Muscle of leg (tissue), 16 donors: ENCODE results near the gene PRR15L. TPM values are rescaled to one million over a fixed set of nuclear protein-coding genes. Genes with fewer than 3 reads are reported as not detected.
"Not testable (repeated sequence)": the region's sequence is repeated elsewhere in the genome, so short reads cannot be mapped to it uniquely, and the experiment has no call there.

Experiments
- DNase-seq: peaks from one replicate; pipeline ENCODE4 v3.0.0; 2013
- H3K27ac ChIP-seq: one replicate; pipeline ENCODE4 v1.5.1; 2013; ENCODE audit warnings: mild to moderate bottlenecking, low read length, control low read depth
- H3K27me3 ChIP-seq: one replicate; pipeline ENCODE4 v1.6.1; 2013; ENCODE audit warnings: low read length; ENCODE audit not compliant: control insufficient read depth, insufficient read depth
- H3K36me3 ChIP-seq: one replicate; pipeline ENCODE4 v1.6.1; 2013; ENCODE audit warnings: low read length; ENCODE audit not compliant: control insufficient read depth, insufficient read depth
- H3K4me1 ChIP-seq: one replicate; pipeline ENCODE4 v1.6.1; 2013; ENCODE audit warnings: low read length; ENCODE audit not compliant: control insufficient read depth, insufficient read depth
- H3K4me3 ChIP-seq: one replicate; pipeline ENCODE4 v1.5.1; 2013; ENCODE audit warnings: low read length, control low read depth
- H3K9me3 ChIP-seq: replicated peaks from 2 replicates; pipeline ENCODE4 v1.6.1; 2013; ENCODE audit warnings: low read depth, low read length; ENCODE audit not compliant: control insufficient read depth
- WGBS: methylation state at CpG from one replicate; pipeline ENCODE4 v1.1.5; 2013; ENCODE audit warnings: missing lambda C conversion rate; ENCODE audit not compliant: insufficient coverage; 5-methylcytosine and 5-hydroxymethylcytosine counted together
- long read RNA-seq, 11 donors: transcript quantifications; one replicate each; lab custom pipeline, GENCODE V29; 2026
- polyA plus RNA-seq, 8 donors: library from polyadenylated mRNA; unstranded; fragments of 120-200 nt; gene quantifications; one replicate each; pipeline versions ENCODE4 v1.2.1 to v1.2.3, GENCODE V29; 2013; ENCODE audit warnings: inconsistent platforms in 1 of 8, low replicate concordance in 1 of 8; ENCODE audit not compliant: insufficient read length in 8 of 8, insufficient read depth in 1 of 8
- total RNA-seq: library from RNA; stranded (reverse); fragments of 120-200 nt; gene quantifications from one replicate; pipeline ENCODE4 v1.2.4, GENCODE V29; 2013

PRR15L gene, protein sequence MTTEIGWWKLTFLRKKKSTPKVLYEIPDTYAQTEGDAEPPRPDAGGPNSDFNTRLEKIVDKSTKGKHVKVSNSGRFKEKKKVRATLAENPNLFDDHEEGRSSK
- total RNA-seq (not detected), polyA plus RNA-seq (10 to 100 TPM in 1 of 8 donors, 1 to 10 TPM in 1, under 1 TPM in 4, not detected in 2; 0.11 to 10.7 (median 0.21) TPM)
- long read RNA-seq, donor 1: 0 reads
- long read RNA-seq, donor 2: 0 reads
- long read RNA-seq, donor 3: 0 reads
- long read RNA-seq, donor 4: 0 reads
- long read RNA-seq, donor 5: 0 reads
- long read RNA-seq, donor 6: 0 reads
- long read RNA-seq, donor 7: 0 reads
- long read RNA-seq, donor 8: 0 reads
- long read RNA-seq, donor 9: 0 reads
- long read RNA-seq, donor 10: 0 reads
- long read RNA-seq, donor 11: 0 reads

DNA sequence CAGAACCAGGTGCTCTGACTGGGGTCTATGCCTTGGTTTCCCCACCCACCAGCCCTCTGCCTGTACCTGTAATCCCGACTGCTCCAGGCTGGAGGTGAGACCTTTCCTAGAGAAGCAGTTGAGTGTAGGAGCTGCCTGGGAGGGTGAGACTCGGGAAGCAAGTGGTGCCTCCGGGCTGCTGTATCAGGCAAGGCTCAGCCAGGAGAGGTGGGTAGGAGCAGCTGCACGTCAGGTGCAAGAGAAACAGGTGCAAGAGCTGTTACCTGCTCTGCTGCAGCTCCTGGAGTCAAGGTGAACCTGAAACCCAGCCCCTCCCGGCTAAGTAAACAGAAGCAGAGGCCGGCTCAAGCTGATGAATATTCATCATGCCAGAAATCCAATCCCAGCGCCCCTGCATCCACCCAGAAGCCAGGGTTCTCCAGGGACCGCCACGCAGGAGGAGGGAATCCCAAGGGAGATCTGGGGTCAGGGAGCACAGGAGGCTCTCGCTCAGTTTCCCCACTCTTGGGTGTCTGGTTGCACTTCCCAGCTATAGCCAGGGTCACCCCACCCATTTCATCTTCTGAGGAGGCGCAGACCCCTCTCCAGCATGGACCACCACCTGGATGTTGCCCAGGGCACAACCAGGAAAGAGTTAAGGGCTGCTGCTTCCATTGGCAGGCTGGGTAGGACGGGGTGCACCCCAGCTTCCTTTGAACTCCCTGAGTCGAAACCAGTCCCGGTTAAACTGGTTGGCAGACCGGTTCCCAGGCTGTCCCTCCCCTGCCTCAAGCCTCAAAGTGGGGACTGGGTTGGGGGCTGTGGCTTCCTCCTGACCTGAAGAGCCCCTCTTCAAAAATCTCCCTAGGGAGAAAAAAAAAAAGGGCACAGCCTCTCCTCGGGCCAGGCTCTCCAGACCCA lies at the start of gene PRR15L:
TSS of gene PRR15L (minus strand) at position 293 of the 900 bp plus-strand sequence. CDS start 4,649 bp downstream, outside the sequence.
- Histone ChIP-seq H3K9me3 (no peaks in the 10 kb centered on the region), H3K4me1 (peaks cover 5% of the 10 kb centered on the region), H3K36me3 (no peaks in the 10 kb centered on the region), H3K4me3 (no peak within 1 kb of the TSS), H3K27me3 (peaks cover 8% of the 10 kb centered on the region), H3K27ac (no peak within 1 kb of the TSS)
- 18% methylated on average over 7 of the region's 16 CpGs for WGBS
- DNase-seq: no peak

DNA sequence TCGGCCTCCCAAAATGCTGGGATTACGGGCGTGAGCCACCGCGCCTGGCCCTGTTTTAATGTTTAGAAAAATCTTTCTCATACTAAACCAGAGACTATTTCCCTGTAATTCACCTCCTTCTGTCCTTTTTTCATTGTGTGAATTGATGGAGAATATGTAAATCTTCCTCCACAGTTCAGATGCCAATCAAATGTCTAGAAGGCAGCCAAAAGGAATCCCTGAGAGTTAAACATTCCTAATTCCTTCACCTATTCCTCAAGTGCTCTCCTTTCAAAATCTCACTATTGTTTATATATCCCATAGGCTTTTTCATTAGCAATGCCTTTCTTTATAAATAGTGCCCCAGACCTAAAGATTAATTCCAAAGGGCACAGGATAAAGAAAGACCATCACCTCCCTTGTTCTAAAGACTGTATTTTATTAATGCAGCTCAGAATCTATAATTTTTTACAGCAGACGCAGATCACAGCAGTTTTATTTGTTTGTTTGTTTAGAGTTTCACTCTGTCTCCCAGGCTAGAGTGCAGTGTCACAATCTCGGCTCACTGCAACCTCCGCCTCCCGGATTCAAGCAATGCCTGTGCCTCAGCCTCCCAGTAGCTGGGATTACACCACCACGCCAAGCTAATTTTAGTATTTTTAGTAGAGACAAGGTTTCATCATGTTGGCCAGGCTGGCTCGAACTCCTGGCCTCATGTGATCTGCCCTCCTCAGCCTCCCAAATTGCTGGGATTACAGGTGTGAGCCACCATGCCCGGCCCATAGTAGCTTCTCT lies 49.4 kb upstream of the PRR15L start:
- WGBS: 90% methylated on average over 2 of the region's 12 CpGs
- H3K27me3 ChIP-seq: peaks cover 10% of the 10 kb centered on the region
- no peaks in the 10 kb centered on the region for H3K36me3 ChIP-seq
- H3K9me3 ChIP-seq: no peaks in the 10 kb centered on the region
- H3K4me1 ChIP-seq: peaks cover 30% of the 10 kb centered on the region
- no peak overlapping the region for H3K27ac ChIP-seq
- DNase-seq: no peak
- no peak overlapping the region for H3K4me3 ChIP-seq

DNA sequence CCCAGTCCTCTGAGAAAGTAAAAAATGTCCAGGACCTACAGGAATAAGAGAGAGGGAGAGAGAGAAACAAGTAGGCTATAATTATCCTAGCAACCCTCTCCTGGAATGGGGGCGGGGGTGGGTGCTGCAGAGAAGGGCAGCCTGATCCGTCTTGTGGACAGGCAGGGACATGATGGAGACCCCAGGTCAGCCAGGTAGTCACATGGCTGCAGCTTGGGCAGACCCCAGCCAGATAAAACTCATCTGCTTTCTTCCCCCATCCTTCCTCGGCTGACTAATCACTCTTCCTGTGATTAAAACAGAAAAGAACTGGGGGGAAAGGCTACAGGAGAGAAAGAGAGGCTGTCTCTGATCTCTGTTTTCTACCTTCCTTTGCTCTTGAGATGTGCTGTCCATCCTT lies 47.3 kb upstream of the PRR15L start:
- Histone ChIP-seq H3K27me3 (peaks cover 3% of the 10 kb centered on the region), H3K27ac (no peak overlapping the region), H3K4me1 (peaks cover 24% of the 10 kb centered on the region), H3K4me3 (no peak overlapping the region), H3K36me3 (no peaks in the 10 kb centered on the region), H3K9me3 (no peaks in the 10 kb centered on the region)
- DNase-seq: no peak
- WGBS: no CpG with 5 or more reads among the region's 3 CpGs

DNA sequence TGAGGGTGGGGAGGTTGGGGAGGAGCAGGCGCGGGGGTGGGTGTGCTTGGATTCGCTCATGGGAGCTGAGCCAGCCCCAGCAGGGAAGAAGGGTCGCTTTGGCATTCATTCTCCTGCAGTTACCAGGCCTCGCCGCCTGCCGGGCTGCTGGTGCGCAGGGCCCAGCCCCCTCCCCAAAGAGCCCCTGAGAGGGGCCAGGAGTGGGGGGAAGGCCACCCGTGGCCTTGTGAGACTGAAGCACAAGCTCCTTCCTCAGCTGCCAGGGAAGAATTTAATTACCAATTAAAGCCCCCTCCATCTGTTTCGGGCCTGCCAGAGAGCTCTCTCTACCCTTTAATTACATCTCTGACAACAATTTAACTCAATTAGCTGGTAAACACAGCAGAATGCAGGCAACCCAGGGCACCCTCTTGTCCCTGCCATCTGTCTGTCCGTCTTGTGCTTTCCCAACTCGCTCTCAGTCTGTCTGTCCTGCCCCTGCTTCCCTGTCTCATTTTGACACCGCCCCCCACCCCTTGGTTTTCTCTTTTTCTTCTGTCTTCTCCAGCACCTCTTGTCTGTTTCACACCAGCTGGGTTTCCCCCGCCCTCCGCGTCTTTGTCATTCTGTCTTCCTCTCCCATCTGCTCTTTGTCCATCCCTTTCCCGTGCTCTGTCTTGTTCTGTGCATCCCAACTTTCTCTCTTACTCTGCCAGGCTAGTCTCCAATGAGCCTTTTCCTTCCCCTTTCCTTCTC lies 45.9 kb upstream of the PRR15L start:
- Histone ChIP-seq H3K4me3 (no peak overlapping the region), H3K36me3 (no peaks in the 10 kb centered on the region), H3K9me3 (no peaks in the 10 kb centered on the region), H3K27ac (peak overlapping the region; percentile 91), H3K27me3 (no peaks in the 10 kb centered on the region), H3K4me1 (peaks cover 24% of the 10 kb centered on the region)
- no peak for DNase-seq
- 37% methylated on average over 8 of the region's 17 CpGs for WGBS

DNA sequence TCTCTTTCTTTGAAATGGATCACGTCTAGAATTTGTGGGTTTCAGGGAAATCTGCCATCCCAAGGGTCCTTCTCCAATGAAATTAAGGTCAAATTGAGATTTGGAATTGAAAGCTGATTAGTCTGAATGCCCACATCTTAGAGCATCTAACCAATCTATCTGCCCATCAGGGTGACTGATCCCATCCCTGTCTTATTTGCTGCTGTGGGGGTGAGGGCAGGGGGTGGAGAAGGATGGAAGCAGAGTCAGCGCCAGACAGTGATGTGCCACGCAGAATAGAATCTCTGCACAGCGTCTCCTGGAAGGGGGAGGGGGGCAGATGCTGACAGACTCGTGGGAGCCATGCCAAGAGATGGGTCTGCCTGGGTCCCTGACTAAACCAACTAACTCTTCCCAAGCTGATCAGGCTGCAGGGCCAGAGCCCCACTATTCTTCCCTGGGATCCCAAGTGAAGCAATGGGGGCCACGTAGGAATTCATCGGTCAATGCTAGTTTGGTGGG lies 45.3 kb upstream of the PRR15L start:
- DNase-seq: no peak
- H3K36me3 ChIP-seq: no peaks in the 10 kb centered on the region
- H3K9me3 ChIP-seq: no peaks in the 10 kb centered on the region
- H3K4me1 ChIP-seq: peaks cover 26% of the 10 kb centered on the region
- no peak overlapping the region for H3K4me3 ChIP-seq
- H3K27ac ChIP-seq: peak overlapping the region; percentile 91
- H3K27me3 ChIP-seq: no peaks in the 10 kb centered on the region
- no CpG with 5 or more reads among the region's 7 CpGs for WGBS

DNA sequence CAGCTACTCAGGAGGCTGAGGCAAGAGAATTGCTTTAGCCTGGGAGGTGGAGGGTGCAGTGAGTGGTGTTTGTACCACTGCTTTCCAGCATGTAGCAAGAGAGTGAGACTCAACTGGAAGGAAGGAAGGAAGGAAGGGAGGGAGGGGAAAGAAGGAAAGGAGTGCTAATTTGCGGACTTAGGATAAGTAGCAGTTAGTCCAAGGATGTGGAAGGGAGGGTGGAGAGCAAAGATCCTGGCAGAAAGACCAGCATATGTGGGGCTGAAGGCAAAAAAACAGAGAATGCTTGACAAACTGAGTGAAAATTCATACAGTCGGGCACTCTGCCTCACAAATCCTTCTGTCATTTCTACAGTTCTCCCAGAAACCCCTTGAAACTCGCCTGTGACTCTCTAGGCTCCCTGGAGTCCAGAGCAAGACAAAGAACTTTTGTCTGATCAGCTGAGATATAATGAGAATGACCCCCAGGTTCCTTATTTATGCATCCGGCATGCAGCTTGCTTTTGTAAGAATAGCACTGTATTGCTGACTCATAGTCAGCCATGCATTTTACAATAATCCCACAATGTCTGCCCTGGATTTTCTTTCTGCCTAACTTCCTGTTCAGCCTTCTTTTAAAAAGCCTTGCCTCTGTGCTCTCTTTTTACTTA lies 44.7 kb upstream of the PRR15L start:
- Histone ChIP-seq H3K36me3 (no peaks in the 10 kb centered on the region), H3K4me3 (no peak overlapping the region), H3K27ac (peak overlapping the region; percentile 91), H3K27me3 (no peaks in the 10 kb centered on the region), H3K4me1 (peaks cover 27% of the 10 kb centered on the region), H3K9me3 (no peaks in the 10 kb centered on the region)
- 27% methylated on average over 3 of the region's 4 CpGs for WGBS
- DNase-seq: peak; percentile 79

DNA sequence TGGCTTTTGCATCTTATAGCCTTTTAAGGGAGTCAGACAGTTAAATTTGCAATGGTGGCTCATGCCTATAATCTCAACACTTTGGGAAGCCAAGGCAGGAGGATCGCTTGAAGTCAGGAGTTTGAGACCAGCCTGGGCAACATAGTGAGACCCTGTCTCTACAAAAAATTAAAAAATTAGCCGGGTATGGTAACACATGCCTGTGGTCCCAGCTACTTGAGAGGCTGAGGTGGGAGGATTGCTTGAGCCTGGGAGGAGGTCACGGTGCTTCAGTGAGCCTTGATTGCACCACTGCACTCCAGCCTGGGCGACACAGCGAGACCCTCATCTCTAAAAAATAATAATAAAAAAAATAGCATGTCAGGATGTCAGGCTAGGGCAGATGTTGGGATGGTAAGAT lies 44.0 kb upstream of the PRR15L start:
- 76% methylated on average over 2 of the region's 5 CpGs for WGBS
- not testable (repeated sequence) for H3K36me3 ChIP-seq, H3K9me3 ChIP-seq, H3K27ac ChIP-seq, H3K4me3 ChIP-seq, H3K27me3 ChIP-seq, DNase-seq
- peaks cover 27% of the 10 kb centered on the region for H3K4me1 ChIP-seq

DNA sequence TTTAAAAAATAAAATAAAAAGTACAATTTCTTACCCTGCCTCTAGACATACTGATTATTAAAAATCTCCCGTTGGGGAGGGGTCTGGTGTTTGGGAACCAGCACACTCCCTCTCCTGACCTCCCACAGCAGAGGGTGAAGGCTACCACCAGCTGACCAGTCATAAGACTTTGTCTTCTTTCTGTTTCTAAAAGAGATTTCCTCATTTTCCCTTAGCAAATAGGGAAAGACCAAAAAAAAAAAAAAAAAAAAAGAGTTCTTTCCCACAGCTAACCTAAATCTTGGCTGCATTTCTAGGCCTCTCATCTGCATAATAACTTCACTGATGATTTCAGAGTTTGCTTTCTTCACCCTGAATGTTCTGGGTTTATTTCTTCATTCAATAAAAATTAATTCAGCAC lies 43.5 kb upstream of the PRR15L start:
- Histone ChIP-seq H3K4me1 (peaks cover 27% of the 10 kb centered on the region), H3K9me3 (no peaks in the 10 kb centered on the region), H3K27me3 (peaks cover 2% of the 10 kb centered on the region), H3K27ac (no peak overlapping the region), H3K36me3 (no peaks in the 10 kb centered on the region), H3K4me3 (no peak overlapping the region)
- no CpG with 5 or more reads among the region's 1 CpG for WGBS
- peak; percentile 52 for DNase-seq

DNA sequence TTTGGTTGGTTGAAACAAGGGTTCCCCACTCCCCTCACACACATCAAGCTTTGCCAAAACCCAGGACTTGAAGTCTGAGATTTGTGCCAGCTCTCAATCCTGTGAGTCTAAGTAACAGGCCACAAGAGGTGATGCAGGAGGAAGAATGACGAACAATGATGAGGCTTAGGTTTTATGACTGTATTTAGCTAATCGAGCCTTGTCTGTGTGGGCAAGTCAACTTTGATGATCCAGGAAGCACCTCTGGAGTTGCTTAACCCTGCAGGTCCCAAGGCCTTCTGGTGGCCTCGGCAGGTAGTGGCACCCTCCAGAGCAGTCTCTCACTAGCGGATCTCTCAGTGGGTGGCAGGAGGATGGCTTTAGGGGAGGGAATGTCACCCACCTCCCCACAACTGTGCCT lies 41.9 kb upstream of the PRR15L start:
- Histone ChIP-seq H3K36me3 (no peaks in the 10 kb centered on the region), H3K4me3 (no peak overlapping the region), H3K9me3 (no peaks in the 10 kb centered on the region), H3K4me1 (peaks cover 27% of the 10 kb centered on the region), H3K27me3 (peaks cover 2% of the 10 kb centered on the region), H3K27ac (no peak overlapping the region)
- no CpG with 5 or more reads among the region's 4 CpGs for WGBS
- no peak for DNase-seq
